Activated CD8-positive, alpha-beta memory T cell treated with anti-CD3 and anti-CD28 coated beads, Interleukin-2, amount 10 ng/mL, durations not matched to agents 7 days and 5 days (primary cell): Measurements from ENCODE around the gene NUP210L. TPM values are rescaled to one million over a fixed set of nuclear protein-coding genes. Genes with fewer than 3 reads are reported as not detected.
A peak's percentile ranks its signal among the peaks of the same experiment; 100 is the strongest.

ENCODE experiments used
- ATAC-seq: fragments of 150-1000 bp; cut with Tn5 transposase; one replicate; pipeline ENCODE4 v1.10.0; 2021; ENCODE audit warnings: moderate library complexity
- CTCF ChIA-PET: fragments of 350-600 bp; sonication (Branson Sonifier 250); formaldehyde crosslinking; loops from one replicate; lab custom pipeline; 2021; ENCODE audit warnings: antibody characterized with exemption; lab: Charles Lee
- DNase-seq: peaks from one replicate; pipeline ENCODE4 v3.0.0-alpha.2; 2020
- H3K27ac Mint-ChIP-seq: one replicate; pipeline ENCODE4 v1.8.0; 2021; ENCODE audit warnings: mild to moderate bottlenecking, mixed read lengths
- H3K27me3 Mint-ChIP-seq: one replicate; pipeline ENCODE4 v1.8.0; 2021; ENCODE audit warnings: mixed read lengths
- H3K36me3 Mint-ChIP-seq: one replicate; pipeline ENCODE4 v1.8.0; 2021; ENCODE audit warnings: mild to moderate bottlenecking, mixed read lengths
- H3K4me1 Mint-ChIP-seq: one replicate; pipeline ENCODE4 v1.8.0; 2021; ENCODE audit warnings: mixed read lengths
- H3K4me3 Mint-ChIP-seq: one replicate; pipeline ENCODE4 v1.8.0; 2021; ENCODE audit warnings: mild to moderate bottlenecking, moderate library complexity, mixed read lengths
- H3K9me3 Mint-ChIP-seq: one replicate; pipeline ENCODE4 v1.8.0; 2022; ENCODE audit warnings: low read depth, mixed read lengths
- total RNA-seq, 2 experiments: library from RNA; stranded (reverse); gene quantifications; one replicate each; pipeline ENCODE4 v1.2.3, GENCODE V29; 2021

NUP210L gene
- total RNA-seq, 2 experiments from 2014 or later, result 0.09 TPM; not detected in 1

GRCh38 chr1:153962088-153963029 lies 192.5 kb downstream of the NUP210L start:
- no peak for ATAC-seq
- peaks cover 48% of the 10 kb centered on the region for H3K4me1 Mint-ChIP-seq

GRCh38 chr1:153961421-153961820 lies 193.5 kb downstream of the NUP210L start:
- Mint-ChIP-seq H3K4me3 (peak overlapping the region; percentile 19), H3K4me1 (peaks cover 53% of the 10 kb centered on the region), H3K36me3 (peaks cover 17% of the 10 kb centered on the region), H3K27ac (peak overlapping the region; percentile 16), H3K27me3 (no peaks in the 10 kb centered on the region), H3K9me3 (no peaks in the 10 kb centered on the region)
- ATAC-seq (no peak), DNase-seq (no peak)
- CTCF ChIA-PET, result interaction anchor here (3.3 kb wide), 1 partner anchor 25 kb away, joined by 21 read pairs; the partner anchor contains the start of gene RAB13

More at GRCh38 chr1:153962088-153963029, 192.5 kb downstream of the NUP210L start:
- CTCF ChIA-PET, result interaction anchor here (1.1 to 3.3 kb wide), 8 partner anchors 14 to 283 kb away, joined by 3 to 21 read pairs (median 5); partner anchors contain the start of genes DENND4B, JTB and RAB13
- Mint-ChIP-seq H3K27ac (peak overlapping the region; percentile 87), H3K9me3 (no peaks in the 10 kb centered on the region), H3K27me3 (no peaks in the 10 kb centered on the region), H3K4me3 (peak overlapping the region; percentile 81), H3K36me3 (peaks cover 18% of the 10 kb centered on the region)
- DNase-seq, result no peak

GRCh38 chr1:153960206-153960605 lies 194.7 kb downstream of the NUP210L start:
- Mint-ChIP-seq H3K4me1 (peaks cover 54% of the 10 kb centered on the region), H3K36me3 (peaks cover 17% of the 10 kb centered on the region), H3K27me3 (no peaks in the 10 kb centered on the region), H3K27ac (no peak overlapping the region), H3K4me3 (no peak overlapping the region), H3K9me3 (no peaks in the 10 kb centered on the region)
- CTCF ChIA-PET, result interaction anchor here (1.4 to 5.0 kb wide), 2 partner anchors 14 to 25 kb away, joined by 3 to 46 read pairs; partner anchors contain the start of gene DENND4B
- DNase-seq (no peak), ATAC-seq (no peak)

- H3K4me1 Mint-ChIP-seq, result peaks cover 58% of the 10 kb centered on the region
- no peak for DNase-seq
- CTCF ChIA-PET, result interaction anchor here (0.9 to 5.0 kb wide), 5 partner anchors 8 to 27 kb away, joined by 3 to 46 read pairs (median 10); partner anchors contain the start of genes CREB3L4, DENND4B, JTB and RAB13
- H3K27ac Mint-ChIP-seq, result peak overlapping the region; percentile 56
- H3K9me3 Mint-ChIP-seq, result no peaks in the 10 kb centered on the region
- no peak for ATAC-seq
- H3K27me3 Mint-ChIP-seq, result no peaks in the 10 kb centered on the region
- no peak overlapping the region for H3K4me3 Mint-ChIP-seq
- H3K36me3 Mint-ChIP-seq, result peaks cover 20% of the 10 kb centered on the region
Measured at GRCh38 chr1:153959454-153959853, 195.4 kb downstream of the NUP210L start.

- CTCF ChIA-PET, result interaction anchor here (0.7 to 5.0 kb wide), 8 partner anchors 9 to 175 kb away, joined by 3 to 46 read pairs (median 4); partner anchors contain the start of genes CREB3L4, DENND4B, JTB and RAB13
- Mint-ChIP-seq H3K27me3 (no peaks in the 10 kb centered on the region), H3K4me1 (peaks cover 60% of the 10 kb centered on the region), H3K36me3 (peaks cover 26% of the 10 kb centered on the region), H3K4me3 (peak overlapping the region; percentile 97), H3K27ac (peak overlapping the region; percentile 98), H3K9me3 (no peaks in the 10 kb centered on the region)
- DNase-seq (no peak), ATAC-seq (no peak)
Measured at GRCh38 chr1:153958961-153959260, 196.0 kb downstream of the NUP210L start.

- peaks cover 57% of the 10 kb centered on the region for H3K4me1 Mint-ChIP-seq
Measured at GRCh38 chr1:153958111-153958960, 196.5 kb downstream of the NUP210L start, which contains the start of gene CRTC2. Gene CRTC2 (minus strand): TSS chr1:153958612. CDS start chr1:153958497, 115 bp downstream.

GRCh38 chr1:153957744-153958110 lies 197.1 kb downstream of the NUP210L start:
- peaks cover 26% of the 10 kb centered on the region for H3K36me3 Mint-ChIP-seq
- ATAC-seq, result peak; percentile 18
- no peaks in the 10 kb centered on the region for H3K9me3 Mint-ChIP-seq
- DNase-seq, result peak; percentile 72
- peak overlapping the region; percentile 98 for H3K27ac Mint-ChIP-seq
- peaks cover 56% of the 10 kb centered on the region for H3K4me1 Mint-ChIP-seq
- CTCF ChIA-PET, result interaction anchor here (1.5 to 5.0 kb wide), 5 partner anchors 9 to 161 kb away, joined by 4 to 46 read pairs (median 11); partner anchors contain the start of genes CREB3L4, DENND4B and JTB
- H3K27me3 Mint-ChIP-seq, result no peaks in the 10 kb centered on the region
- peak overlapping the region; percentile 97 for H3K4me3 Mint-ChIP-seq

More at GRCh38 chr1:153958111-153958960, 196.5 kb downstream of the NUP210L start, which contains the start of gene CRTC2:
- ATAC-seq (peak; percentile 87), DNase-seq (peak; percentile 100)
- Mint-ChIP-seq H3K36me3 (peaks cover 26% of the 10 kb centered on the region), H3K27ac (peak within 1 kb of the TSS; percentile 98), H3K4me3 (peak within 1 kb of the TSS; percentile 97), H3K27me3 (no peaks in the 10 kb centered on the region), H3K9me3 (no peaks in the 10 kb centered on the region)
- CTCF ChIA-PET, result interaction anchor here (0.7 to 5.0 kb wide), 10 partner anchors 9 to 175 kb away, joined by 3 to 46 read pairs (median 5); partner anchors contain the start of genes CREB3L4, DENND4B, JTB and RAB13

- Mint-ChIP-seq H3K27ac (peak overlapping the region; percentile 98), H3K9me3 (no peaks in the 10 kb centered on the region), H3K4me3 (peak overlapping the region; percentile 97), H3K27me3 (no peaks in the 10 kb centered on the region), H3K4me1 (peaks cover 51% of the 10 kb centered on the region), H3K36me3 (peaks cover 31% of the 10 kb centered on the region)
- ATAC-seq (no peak), DNase-seq (no peak)
- CTCF ChIA-PET, result interaction anchor here (0.8 to 5.0 kb wide), 8 partner anchors 8 to 36 kb away, joined by 3 to 46 read pairs (median 8); partner anchors contain the start of genes CREB3L4, DENND4B, JTB and RAB13
Measured at GRCh38 chr1:153956997-153957715, 197.7 kb downstream of the NUP210L start.

- CTCF ChIA-PET, result interaction anchor here (1.0 kb wide), 1 partner anchor 10 kb away, joined by 3 read pairs; no protein-coding TSS in a partner anchor
- ATAC-seq (no peak), DNase-seq (no peak)
- no peaks in the 10 kb centered on the region for H3K9me3 Mint-ChIP-seq
- no peak overlapping the region for H3K4me3 Mint-ChIP-seq
- H3K27ac Mint-ChIP-seq, result no peak overlapping the region
- H3K4me1 Mint-ChIP-seq, result peaks cover 37% of the 10 kb centered on the region
- H3K36me3 Mint-ChIP-seq, result peaks cover 37% of the 10 kb centered on the region
- H3K27me3 Mint-ChIP-seq, result no peaks in the 10 kb centered on the region
Measured at GRCh38 chr1:153954826-153955225, 200.0 kb downstream of the NUP210L start.

- ATAC-seq, result no peak
- Mint-ChIP-seq H3K4me1 (peaks cover 32% of the 10 kb centered on the region), H3K27ac (peak overlapping the region; percentile 54), H3K9me3 (no peaks in the 10 kb centered on the region), H3K27me3 (no peaks in the 10 kb centered on the region), H3K4me3 (no peak overlapping the region), H3K36me3 (peaks cover 36% of the 10 kb centered on the region)
- CTCF ChIA-PET, result interaction anchor here (0.9 to 1.0 kb wide), 3 partner anchors 9 to 32 kb away, joined by 3 to 4 read pairs (median 3); partner anchors contain the start of genes CREB3L4 and RAB13
- DNase-seq, result no peak
Measured at GRCh38 chr1:153953859-153954365, 201.0 kb downstream of the NUP210L start.

GRCh38 chr1:153951801-153952200 lies 203.1 kb downstream of the NUP210L start:
- no peak for ATAC-seq
- H3K27me3 Mint-ChIP-seq, result no peaks in the 10 kb centered on the region
- no peak for DNase-seq
- H3K27ac Mint-ChIP-seq, result peak overlapping the region; percentile 8
- H3K36me3 Mint-ChIP-seq, result peaks cover 38% of the 10 kb centered on the region
- H3K4me3 Mint-ChIP-seq, result no peak overlapping the region
- peaks cover 28% of the 10 kb centered on the region for H3K4me1 Mint-ChIP-seq
- H3K9me3 Mint-ChIP-seq, result no peaks in the 10 kb centered on the region
- CTCF ChIA-PET, result no interaction called here

GRCh38 chr1:153951183-153951582 lies 203.7 kb downstream of the NUP210L start:
- CTCF ChIA-PET, result no interaction called here

More at GRCh38 chr1:153951183-153951582, 203.7 kb downstream of the NUP210L start:
- Mint-ChIP-seq H3K27ac (no peak overlapping the region), H3K4me1 (peaks cover 24% of the 10 kb centered on the region), H3K9me3 (no peaks in the 10 kb centered on the region), H3K4me3 (no peak overlapping the region), H3K27me3 (no peaks in the 10 kb centered on the region), H3K36me3 (peaks cover 38% of the 10 kb centered on the region)
- ATAC-seq, result no peak
- DNase-seq, result no peak
